Heart left ventricle (tissue), 16 donors: ENCODE data around the gene GRAMD1B. TPM values are rescaled to one million over a fixed set of nuclear protein-coding genes. Genes with fewer than 3 reads are reported as not detected.

ENCODE experiments used
- ATAC-seq, 4 donors: fragments of 200-7000 bp; cut with Tn5 transposase; one replicate each; pipeline ENCODE4 v1.9.1; 2020 to 2022; ENCODE audit warnings: moderate library complexity in 4 of 4, mild to moderate bottlenecking in 3 of 4, moderate number of reproducible peaks in 1 of 4
- DNase-seq, 5 donors: peaks; one replicate each; pipeline ENCODE4 v3.0.0-alpha.2; 2020
- H3K27ac ChIP-seq, 12 donors: fragments of 200-600 bp; sonication (generic) in 4 of 12; one replicate each; pipeline versions ENCODE4 v1.5.0 to v1.8.0; 2016 to 2022; ENCODE audit warnings: mild to moderate bottlenecking in 2 of 12
- H3K27me3 ChIP-seq, 9 donors: fragments of 200-600 bp; sonication (generic) in 2 of 9; one replicate each; pipeline versions ENCODE4 v1.5.1 to v1.8.0; 2016 to 2022; ENCODE audit warnings: mild to moderate bottlenecking in 3 of 9
- H3K36me3 ChIP-seq, 9 donors: fragments of 200-600 bp; sonication (generic) in 2 of 9; one replicate each; pipeline versions ENCODE4 v1.5.0 to v1.8.0; 2018 to 2022; ENCODE audit warnings: mild to moderate bottlenecking in 2 of 9
- H3K4me1 ChIP-seq, 12 donors: fragments of 200-600 bp; sonication (generic) in 4 of 12; one replicate each; pipeline versions ENCODE4 v1.5.0 to v1.8.0; 2016 to 2022; ENCODE audit warnings: mild to moderate bottlenecking in 3 of 12
- H3K4me3 ChIP-seq, 12 donors: fragments of 200-600 bp; sonication (generic) in 4 of 12; one replicate each; pipeline versions ENCODE4 v1.5.0 to v1.8.0; 2017 to 2022; ENCODE audit warnings: mild to moderate bottlenecking in 9 of 12, moderate library complexity in 4 of 12
- H3K9me3 ChIP-seq, 12 donors: fragments of 200-600 bp; sonication (generic) in 4 of 12; one replicate each; pipeline versions ENCODE4 v1.5.0 to v1.8.0; 2016 to 2022; ENCODE audit warnings: mild to moderate bottlenecking in 1 of 12
- POLR2A ChIP-seq, 2 donors: fragments of 450-650 bp; IDR thresholded peaks; one replicate each; pipeline ENCODE4 v1.6.1; 2017; ENCODE audit warnings: antibody characterized with exemption in 2 of 2, mild to moderate bottlenecking in 2 of 2, moderate library complexity in 2 of 2
- WGBS, 4 donors: extraction: QIAGEN DNeasy Blood & Tissue Kit in 2 of 4; methylation state at CpG; one replicate each; pipeline versions ENCODE4 v1.1.5 to v1.1.7; 2013 to 2018; 5-methylcytosine and 5-hydroxymethylcytosine counted together
- intact Hi-C, 10 donors: fragments of 100-400 bp; cut with DNase I; formaldehyde crosslinking; loops; one replicate each; pipeline versions ENCODE4 v1.11.1 to v1.14.2; 2022
- polyA plus RNA-seq, 2 donors: library from polyadenylated mRNA; stranded (reverse); fragments of 200-250 nt; gene quantifications; one replicate each; pipeline ENCODE4 v1.2.3, GENCODE V29; 2013
- total RNA-seq, 9 donors: library from RNA; depleted of rRNA in 2 of 9; stranded (reverse); fragments of >200 nt in 2 of 9; fragmentation: NEBNext Ultra II Directional in 3 of 9; extraction: Animal tissue kit (Norgen Biotek cat#: 25700) in 3 of 9; gene quantifications; one replicate each; pipeline versions ENCODE4 v1.1.0 to v1.2.4, GENCODE V29; 2016 to 2023
- TF ChIP-seq, protein P1 (sequence below), 12 donors: fragments of 200-600 bp; sonication (generic) in 4 of 12; IDR thresholded peaks; one replicate each; pipeline versions ENCODE4 v1.5.0 to v1.8.0; 2018 to 2022; ENCODE audit warnings: antibody characterized with exemption in 12 of 12, mild to moderate bottlenecking in 5 of 12
- donor health status: ischemic (EF 13 %, LVEDD 7.1; RV severe dilation, severe dysfunction).
- donor health status: healthy with polysubstance abuse.
- donor health status: DM: no; HTN: yes; CAD: no.
- donor health status: DM: no; HTN: no; CAD: no.
- donor health status: ischemic (EF 25% LVEDD 6.9; RV normal size, moderate dysfunction).
- donor health status: ischemic (EF 25% LVEDD 5.7; RV mildly dilated, moderate dysfunction).
- donor health status: healthy.
- donor health status: DM: yes; HTN: yes; CAD: no.
- donor health status: ischemic (EF 35%, LVEDD 5.7; RV mildly dilated, moderate dysfunction).
- donor health status: nonischemic (EF 11% LVEDD 7.7; RV severe dilation, severe dysfunction).
- donor health status: DM: yes; HTN: yes; CAD: no.
- donor health status: PGD.
- donor health status: ischemic (EF 29% LVEDD 5.4; RV normal size, mild dysfunction).
- donor health status: nonischemic (EF 23%, LVEDD 6.1; RV moderate dilation, normal function).

GRAMD1B gene
- total and polyA plus RNA-seq, 11 donors = 8.6 to 42.5 (median 23.0) TPM

DNA sequence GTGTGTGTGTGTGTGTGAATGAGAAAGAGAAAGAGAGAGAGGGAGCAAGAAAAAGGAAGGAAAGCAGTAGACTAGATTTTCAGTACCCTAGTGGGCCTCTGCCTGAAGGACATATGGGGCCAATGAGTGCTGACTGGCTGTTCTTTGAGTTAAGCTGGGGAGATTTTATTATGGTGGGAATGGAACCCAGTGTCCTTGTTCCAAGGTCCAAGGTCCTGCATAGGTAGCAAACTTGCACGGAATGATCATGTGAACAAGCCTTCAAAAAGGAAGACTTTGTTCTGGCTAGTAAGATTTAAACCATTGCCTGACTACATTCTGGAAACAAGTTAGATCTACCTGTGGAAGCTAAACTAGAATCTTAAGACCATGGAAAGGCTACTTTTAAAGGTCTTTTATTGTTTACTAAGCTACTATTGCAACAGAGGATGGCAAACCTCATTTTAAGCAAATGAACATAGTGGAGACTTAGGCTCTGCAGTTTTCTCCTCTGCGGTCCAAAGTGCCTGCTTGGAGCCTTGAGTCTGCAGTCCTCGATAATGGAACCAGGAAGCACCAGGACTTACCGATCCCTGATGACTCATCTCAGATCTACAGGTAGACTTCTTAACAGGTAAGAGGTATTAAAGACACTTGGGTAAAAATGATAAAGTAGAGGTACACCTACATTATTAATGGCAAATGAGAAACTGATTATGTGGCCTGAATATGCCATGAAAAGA is 10.2 kb upstream of the GRAMD1B start:
- H3K4me1 ChIP-seq = peaks cover 0 to 7% (median 0%) of the 10 kb centered on the region in 12 donors
- intact Hi-C loops = no loop called here
- no peaks in the 10 kb centered on the region for H3K9me3 ChIP-seq
- H3K36me3 ChIP-seq = no peaks in the 10 kb centered on the region
- TF ChIP-seq, protein P1, sequence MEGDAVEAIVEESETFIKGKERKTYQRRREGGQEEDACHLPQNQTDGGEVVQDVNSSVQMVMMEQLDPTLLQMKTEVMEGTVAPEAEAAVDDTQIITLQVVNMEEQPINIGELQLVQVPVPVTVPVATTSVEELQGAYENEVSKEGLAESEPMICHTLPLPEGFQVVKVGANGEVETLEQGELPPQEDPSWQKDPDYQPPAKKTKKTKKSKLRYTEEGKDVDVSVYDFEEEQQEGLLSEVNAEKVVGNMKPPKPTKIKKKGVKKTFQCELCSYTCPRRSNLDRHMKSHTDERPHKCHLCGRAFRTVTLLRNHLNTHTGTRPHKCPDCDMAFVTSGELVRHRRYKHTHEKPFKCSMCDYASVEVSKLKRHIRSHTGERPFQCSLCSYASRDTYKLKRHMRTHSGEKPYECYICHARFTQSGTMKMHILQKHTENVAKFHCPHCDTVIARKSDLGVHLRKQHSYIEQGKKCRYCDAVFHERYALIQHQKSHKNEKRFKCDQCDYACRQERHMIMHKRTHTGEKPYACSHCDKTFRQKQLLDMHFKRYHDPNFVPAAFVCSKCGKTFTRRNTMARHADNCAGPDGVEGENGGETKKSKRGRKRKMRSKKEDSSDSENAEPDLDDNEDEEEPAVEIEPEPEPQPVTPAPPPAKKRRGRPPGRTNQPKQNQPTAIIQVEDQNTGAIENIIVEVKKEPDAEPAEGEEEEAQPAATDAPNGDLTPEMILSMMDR (IDR thresholded peaks at IDR 0.05) = no peak
- no peak for TF ChIP-seq POLR2A (IDR thresholded peaks at IDR 0.05)
- no peak overlapping the region for H3K27ac ChIP-seq
- WGBS, 4 donors = 86 to 95% (median 93%) methylated on average over 4 of the region's 4 CpGs
- DNase-seq (no peak), ATAC-seq (no peak)
- H3K4me3 ChIP-seq = no peak overlapping the region
- peaks cover 0 to 4% (median 0%) of the 10 kb centered on the region in 9 donors for H3K27me3 ChIP-seq

DNA sequence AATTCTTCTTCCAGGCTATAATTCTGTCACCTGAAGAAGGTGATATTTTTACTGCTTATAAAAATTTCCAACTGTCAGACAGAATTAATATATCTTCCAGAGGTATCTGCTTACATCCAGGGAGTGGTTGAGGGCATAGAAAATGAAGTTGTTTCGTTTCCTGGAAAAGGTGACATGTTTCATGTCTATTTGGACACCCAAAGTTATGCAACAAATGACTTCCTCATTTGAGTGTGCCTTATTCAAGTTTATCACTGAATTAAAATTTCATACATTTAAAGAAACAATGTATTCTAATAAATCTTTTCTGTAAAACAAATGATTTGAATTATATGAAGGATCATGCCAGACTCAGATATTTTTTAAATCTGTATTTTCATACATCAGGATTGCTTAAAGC is 8.5 kb upstream of the GRAMD1B start:
- H3K27ac ChIP-seq = no peak overlapping the region
- TF ChIP-seq, protein P1 (IDR thresholded peaks at IDR 0.05) = no peak
- no peak for TF ChIP-seq POLR2A (IDR thresholded peaks at IDR 0.05)
- intact Hi-C loops = no loop called here
- no peak overlapping the region for H3K4me3 ChIP-seq
- DNase-seq (no peak), ATAC-seq (no peak)
- no peaks in the 10 kb centered on the region for H3K36me3 ChIP-seq
- peaks cover 0 to 12% (median 0%) of the 10 kb centered on the region in 9 donors for H3K27me3 ChIP-seq
- WGBS, 4 donors = 53 to 66% (median 58%) methylated on average over 1 of the region's 1 CpG
- H3K4me1 ChIP-seq = peaks cover 0 to 7% (median 0%) of the 10 kb centered on the region in 12 donors
- no peaks in the 10 kb centered on the region for H3K9me3 ChIP-seq

DNA sequence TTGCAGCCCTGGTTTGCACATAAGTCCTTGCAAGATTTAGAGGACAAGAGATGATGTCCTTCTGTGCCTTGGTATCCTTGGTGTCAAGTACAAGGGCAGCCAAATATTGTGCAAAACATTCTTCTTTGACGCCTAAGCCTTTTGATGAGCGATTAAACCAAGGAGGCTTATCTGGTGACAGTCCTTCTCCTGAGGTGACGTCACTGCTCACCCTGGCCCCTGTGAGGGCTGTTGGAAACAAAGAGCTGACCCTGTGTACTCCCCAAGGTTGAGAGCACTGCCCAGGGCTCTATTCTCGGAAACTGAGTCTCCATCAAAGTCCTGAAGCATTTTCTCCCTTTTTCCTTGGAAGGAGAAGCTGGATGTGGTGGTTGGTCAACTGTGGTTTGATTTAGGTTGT is 4.7 kb upstream of the GRAMD1B start:
- 79 to 84% (median 82%) methylated on average over 4 of the region's 4 CpGs for WGBS, 4 donors
- no peak for DNase-seq
- Histone ChIP-seq H3K4me1 (peaks cover 0 to 25% (median 3%) of the 10 kb centered on the region in 12 donors), H3K9me3 (no peaks in the 10 kb centered on the region), H3K27ac (no peak overlapping the region), H3K36me3 (no peaks in the 10 kb centered on the region), H3K27me3 (peaks cover 0 to 12% (median 0%) of the 10 kb centered on the region in 9 donors), H3K4me3 (no peak overlapping the region)
- TF ChIP-seq, protein P1 (IDR thresholded peaks at IDR 0.05) = no peak
- no peak for TF ChIP-seq POLR2A (IDR thresholded peaks at IDR 0.05)
- intact Hi-C loops = loop anchor here in 1 of 10 donors (5.0 kb wide), 1 partner anchor 37 kb away; no protein-coding TSS in a partner anchor
- ATAC-seq = no peak

DNA sequence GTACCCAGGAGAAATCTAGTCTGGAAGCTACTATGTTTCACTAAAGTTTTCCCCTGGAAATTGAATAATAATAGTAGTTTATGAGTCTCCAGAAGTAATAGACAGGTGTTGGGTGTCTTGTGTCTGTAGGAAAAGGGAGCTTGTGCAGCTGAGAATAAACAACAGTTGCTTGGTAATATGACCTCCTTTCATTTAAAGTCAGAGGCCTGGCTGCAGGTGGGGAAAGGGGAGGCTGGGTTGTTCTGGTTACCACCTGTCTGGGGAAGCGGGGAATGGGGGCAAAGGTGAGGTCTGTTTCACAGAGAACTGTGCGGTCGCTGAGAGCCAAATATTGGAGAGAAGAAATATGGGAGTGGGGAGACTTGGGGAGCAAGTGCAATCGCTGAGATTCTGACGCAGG is 3.3 kb upstream of the GRAMD1B start:
- no peak overlapping the region for H3K27ac ChIP-seq
- WGBS, 4 donors = 96 to 98% (median 96%) methylated on average over 5 of the region's 5 CpGs
- intact Hi-C loops = loop anchor here in 1 of 10 donors (5.0 kb wide), 1 partner anchor 36 kb away; no protein-coding TSS in a partner anchor
- no peaks in the 10 kb centered on the region for H3K36me3 ChIP-seq
- H3K9me3 ChIP-seq = no peaks in the 10 kb centered on the region
- DNase-seq = no peak
- no peak for ATAC-seq
- no peak overlapping the region for H3K4me3 ChIP-seq
- peaks cover 0 to 16% (median 3%) of the 10 kb centered on the region in 9 donors for H3K27me3 ChIP-seq
- peaks cover 0 to 34% (median 9%) of the 10 kb centered on the region in 12 donors for H3K4me1 ChIP-seq
- TF ChIP-seq, protein P1 (IDR thresholded peaks at IDR 0.05) = no peak
- no peak for TF ChIP-seq POLR2A (IDR thresholded peaks at IDR 0.05)
